ENCODE results near the gene MICU1.

GRCh38 chr10:72506474-72506873 is 119.4 kb downstream of the MICU1 start:
- TF ChIP-seq TCF4 (CRISPR knock-in tag; IDR thresholded peaks at IDR 0.05; ENCODE audit: borderline replicate concordance), result no peak
- TF ChIP-seq ARNTL (CRISPR knock-in tag; IDR thresholded peaks at IDR 0.05; ENCODE audit: borderline replicate concordance, low read depth), result no peak
- TF ChIP-seq TSHZ2 (CRISPR knock-in tag; IDR thresholded peaks at IDR 0.05), result no peak
- no peak for TF ChIP-seq TOX (CRISPR knock-in tag; IDR thresholded peaks at IDR 0.05; ENCODE audit: borderline replicate concordance)
- no peak for TF ChIP-seq SNAI2 (CRISPR knock-in tag; IDR thresholded peaks at IDR 0.05)
- no peak for TF ChIP-seq ZNF70 (CRISPR knock-in tag; IDR thresholded peaks at IDR 0.05)
